DOHH2 (cell line): Measurements from ENCODE around the gene FBXL14.

ENCODE experiments used
- H3F3A ChIP-seq: fragments of 200-600 bp; sonication (generic), shearing (Covaris generic); 2 replicates; pipeline ENCODE4 v1.6.0; 2016; ENCODE audit warnings: antibody characterized with exemption, mild to moderate bottlenecking; ENCODE audit not compliant: control insufficient read depth, insufficient read depth
- H3K27ac ChIP-seq: fragments of 200-600 bp; sonication (generic); 2 replicates; pipeline ENCODE4 v1.5.1; 2014; ENCODE audit warnings: low read depth, mild to moderate bottlenecking, low read length, moderate library complexity
- H3K27me3 ChIP-seq: fragments of 200-600 bp; sonication (generic); 2 replicates; pipeline ENCODE4 v1.6.1; 2014; ENCODE audit warnings: mild to moderate bottlenecking, low read length, mixed read lengths; ENCODE audit not compliant: control insufficient read depth
- H3K36me3 ChIP-seq: fragments of 200-600 bp; sonication (generic); 2 replicates; pipeline ENCODE4 v1.6.1; 2014; ENCODE audit warnings: mild to moderate bottlenecking, low read length, moderate library complexity, mixed read lengths; ENCODE audit not compliant: control insufficient read depth
- H3K4me1 ChIP-seq: fragments of 200-600 bp; sonication (generic); 2 replicates; pipeline ENCODE4 v1.6.1; 2014; ENCODE audit warnings: mild to moderate bottlenecking, low read length, mixed read lengths; ENCODE audit not compliant: control insufficient read depth
- H3K4me2 ChIP-seq: fragments of 200-600 bp; sonication (generic); 2 replicates; pipeline ENCODE4 v1.6.0; 2014; ENCODE audit warnings: mild to moderate bottlenecking, low read length, moderate library complexity
- H3K4me3 ChIP-seq: fragments of 200-600 bp; sonication (generic); 2 replicates; pipeline ENCODE4 v1.5.1; 2014; ENCODE audit warnings: mild to moderate bottlenecking, low read length, mixed read lengths
- H3K79me2 ChIP-seq: fragments of 200-600 bp; sonication (generic); 2 replicates; pipeline ENCODE4 v1.6.1; 2014; ENCODE audit warnings: mild to moderate bottlenecking, low read length, mixed read lengths; ENCODE audit not compliant: control insufficient read depth
- H3K9me2 ChIP-seq: fragments of 200-600 bp; sonication (generic); replicated peaks from 2 replicates; pipeline ENCODE4 v1.6.1; 2014; ENCODE audit warnings: mild to moderate bottlenecking, low read length, mixed read lengths; ENCODE audit not compliant: control insufficient read depth
- H3K9me3 ChIP-seq: fragments of 200-600 bp; sonication (generic); 2 replicates; pipeline ENCODE4 v1.6.1; 2014; ENCODE audit warnings: antibody characterized with exemption, low read length, mixed read lengths; ENCODE audit not compliant: control insufficient read depth, insufficient read depth
- H4K20me1 ChIP-seq: fragments of 200-600 bp; sonication (generic); 2 replicates; pipeline ENCODE4 v1.6.0; 2014; ENCODE audit warnings: low read depth, mild to moderate bottlenecking, antibody characterized with exemption, low read length, moderate library complexity; ENCODE audit not compliant: control insufficient read depth, insufficient read depth
- EZH2phosphoT487 ChIP-seq: fragments of 200-600 bp; sonication (generic); IDR thresholded peaks from 2 replicates; pipeline ENCODE4 v1.6.1; 2017; ENCODE audit warnings: borderline replicate concordance, mild to moderate bottlenecking, antibody characterized with exemption, low read length, moderate library complexity, mixed read lengths
- TF ChIP-seq, protein P1 (sequence below): fragments of 200-600 bp; sonication (generic); IDR thresholded peaks from one replicate; pipeline ENCODE4 v1.5.1; 2014; ENCODE audit warnings: antibody characterized with exemption, mild to moderate bottlenecking, low read depth, low read length; ENCODE audit not compliant: poor library complexity, severe bottlenecking

Gene FBXL14

DNA sequence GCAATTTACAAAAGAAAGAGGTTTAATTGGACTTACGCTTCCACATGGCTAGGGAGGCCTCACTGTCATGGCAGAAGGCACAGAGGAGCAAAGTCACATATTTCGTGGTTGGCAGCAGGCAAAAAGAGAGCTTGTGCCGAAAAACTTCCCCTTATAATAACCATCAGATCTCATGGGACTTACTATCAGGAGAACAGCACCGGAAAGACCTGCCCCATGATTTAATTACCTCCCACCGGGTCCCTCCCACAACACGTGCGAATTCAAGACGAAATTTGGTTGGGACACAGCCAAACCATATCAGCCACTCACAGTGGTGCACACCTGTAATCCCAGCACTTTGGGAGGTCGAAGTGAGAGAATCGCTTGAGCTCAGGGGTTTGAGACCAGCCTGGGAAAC, 68.5 kb downstream of the FBXL14 start:
- Histone ChIP-seq H3K27ac (no peak overlapping the region), H3K4me2 (no peak overlapping the region), H3K36me3 (no peaks in the 10 kb centered on the region), H3K4me3 (no peak overlapping the region), H3K27me3 (peaks cover 34% of the 10 kb centered on the region), H3K79me2 (no peaks in the 10 kb centered on the region), H3K9me2 (no peaks in the 10 kb centered on the region), H4K20me1 (no peaks in the 10 kb centered on the region), H3F3A (no peaks in the 10 kb centered on the region), H3K9me3 (no peaks in the 10 kb centered on the region), H3K4me1 (peaks cover 9% of the 10 kb centered on the region; the same call in 1 of the 2 replicates)
- TF ChIP-seq EZH2phosphoT487: no peak
- TF ChIP-seq, protein P1, sequence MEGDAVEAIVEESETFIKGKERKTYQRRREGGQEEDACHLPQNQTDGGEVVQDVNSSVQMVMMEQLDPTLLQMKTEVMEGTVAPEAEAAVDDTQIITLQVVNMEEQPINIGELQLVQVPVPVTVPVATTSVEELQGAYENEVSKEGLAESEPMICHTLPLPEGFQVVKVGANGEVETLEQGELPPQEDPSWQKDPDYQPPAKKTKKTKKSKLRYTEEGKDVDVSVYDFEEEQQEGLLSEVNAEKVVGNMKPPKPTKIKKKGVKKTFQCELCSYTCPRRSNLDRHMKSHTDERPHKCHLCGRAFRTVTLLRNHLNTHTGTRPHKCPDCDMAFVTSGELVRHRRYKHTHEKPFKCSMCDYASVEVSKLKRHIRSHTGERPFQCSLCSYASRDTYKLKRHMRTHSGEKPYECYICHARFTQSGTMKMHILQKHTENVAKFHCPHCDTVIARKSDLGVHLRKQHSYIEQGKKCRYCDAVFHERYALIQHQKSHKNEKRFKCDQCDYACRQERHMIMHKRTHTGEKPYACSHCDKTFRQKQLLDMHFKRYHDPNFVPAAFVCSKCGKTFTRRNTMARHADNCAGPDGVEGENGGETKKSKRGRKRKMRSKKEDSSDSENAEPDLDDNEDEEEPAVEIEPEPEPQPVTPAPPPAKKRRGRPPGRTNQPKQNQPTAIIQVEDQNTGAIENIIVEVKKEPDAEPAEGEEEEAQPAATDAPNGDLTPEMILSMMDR: no peak

DNA sequence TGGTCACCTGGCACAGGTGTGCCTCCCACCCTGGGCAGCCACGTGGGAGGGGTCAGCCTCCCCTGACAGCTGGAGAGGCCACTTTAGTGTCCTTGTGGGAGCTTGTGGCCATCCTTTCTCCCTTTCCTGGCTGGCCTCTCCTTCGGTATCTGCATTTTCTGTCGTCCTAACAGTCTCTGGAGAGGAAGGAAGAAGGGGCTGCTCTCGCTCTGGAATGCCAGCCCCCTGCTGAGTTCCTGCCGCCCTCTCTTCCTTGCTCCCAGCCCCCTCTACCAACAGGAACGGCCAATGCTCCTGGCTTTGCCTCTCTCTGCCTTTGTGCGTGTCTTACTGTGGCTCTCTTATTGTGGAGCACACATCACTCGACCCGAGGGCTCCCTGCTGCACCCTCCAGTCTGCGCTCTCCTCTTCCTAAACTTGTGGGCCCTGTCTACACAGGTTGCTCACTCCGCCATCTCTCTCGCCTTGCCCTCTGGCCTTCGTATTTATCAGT, 70.8 kb downstream of the FBXL14 start:
- H3K4me2 ChIP-seq: no peak overlapping the region
- no peaks in the 10 kb centered on the region for H3F3A ChIP-seq
- no peak overlapping the region for H3K27ac ChIP-seq
- no peaks in the 10 kb centered on the region for H3K9me2 ChIP-seq
- TF ChIP-seq, protein P1: no peak
- no peak for TF ChIP-seq EZH2phosphoT487
- H3K9me3 ChIP-seq: no peaks in the 10 kb centered on the region
- H3K36me3 ChIP-seq: no peaks in the 10 kb centered on the region
- peaks cover 28% of the 10 kb centered on the region for H3K27me3 ChIP-seq
- no peak overlapping the region for H3K4me3 ChIP-seq
- peaks cover 5% of the 10 kb centered on the region; the same call in 1 of the 2 replicates for H3K4me1 ChIP-seq
- no peaks in the 10 kb centered on the region for H3K79me2 ChIP-seq
- no peaks in the 10 kb centered on the region for H4K20me1 ChIP-seq

GRCh38 chr12:1523046-1523445, 71.3 kb downstream of the FBXL14 start:
- Histone ChIP-seq H3K9me3 (no peaks in the 10 kb centered on the region), H3K36me3 (no peaks in the 10 kb centered on the region), H3K79me2 (no peaks in the 10 kb centered on the region), H3K4me3 (no peak overlapping the region), H3K27ac (no peak overlapping the region), H4K20me1 (no peaks in the 10 kb centered on the region), H3K4me1 (peaks cover 5% of the 10 kb centered on the region; the same call in 1 of the 2 replicates), H3K9me2 (no peaks in the 10 kb centered on the region), H3K4me2 (no peak overlapping the region), H3K27me3 (peaks cover 24% of the 10 kb centered on the region), H3F3A (no peaks in the 10 kb centered on the region)
- no peak for TF ChIP-seq EZH2phosphoT487
- TF ChIP-seq, protein P1: no peak
